IMR-90 (cell line): Measurements from ENCODE around the gene MSLN. TPM values are rescaled to one million over a fixed set of nuclear protein-coding genes. Genes with fewer than 3 reads are reported as not detected.

ENCODE experiments used
- ATAC-seq: fragments of 200-7000 bp; cut with Tn5 transposase; 2 replicates; pipeline ENCODE4 v1.9.1; 2020; ENCODE audit warnings: low read depth, mild to moderate bottlenecking, moderate library complexity
- BruUV-seq: library from RNA; stranded (reverse); fragments of 400-500 nt; replicated peaks from 2 replicates; lab custom pipeline; 2021; lab: Mats Ljungman, UMichigan
- CTCF ChIA-PET: fragments of 300-600 bp; formaldehyde crosslinking; extraction: SDS; loops from one replicate; lab custom pipeline; 2021; ENCODE audit warnings: antibody characterized with exemption; lab: Yijun Ruan, JAX
- POLR2A ChIA-PET: fragments of 300-600 bp; sonication (Branson Sonifier 250); formaldehyde crosslinking; loops from one replicate; lab custom pipeline; 2022; ENCODE audit warnings: antibody characterized with exemption; ENCODE audit not compliant: unreplicated experiment; lab: Charles Lee
- DNase-seq: peaks from one replicate; pipeline ENCODE4 v3.0.0; 2013
- H2AFZ ChIP-seq: replicated peaks from 2 replicates; pipeline ENCODE3; 2013; ENCODE audit warnings: low read length, mild to moderate bottlenecking; ENCODE audit not compliant: poor library complexity
- H2AK5ac ChIP-seq: 2 replicates; pipeline ENCODE4 v1.6.1; 2013; ENCODE audit warnings: low read depth, low read length, inconsistent platforms
- H2AK9ac ChIP-seq: replicated peaks from 2 replicates; pipeline ENCODE3; 2013; ENCODE audit warnings: mild to moderate bottlenecking, low read depth, low read length, moderate library complexity; ENCODE audit not compliant: poor library complexity
- H2BK120ac ChIP-seq: 2 replicates; pipeline ENCODE4 v1.6.1; 2013; ENCODE audit warnings: low read depth, low read length, inconsistent platforms
- H2BK15ac ChIP-seq: 3 replicates; pipeline ENCODE4 v1.6.1; 2013; ENCODE audit warnings: low read depth, low read length, inconsistent platforms
- H2BK20ac ChIP-seq: 2 replicates; pipeline ENCODE4 v1.6.1; 2013; ENCODE audit warnings: low read depth, mild to moderate bottlenecking, inconsistent platforms, low read length, moderate library complexity
- H2BK5ac ChIP-seq: 2 replicates; pipeline ENCODE4 v1.6.1; 2013; ENCODE audit warnings: mild to moderate bottlenecking, low read depth, low read length, inconsistent platforms; ENCODE audit not compliant: poor library complexity, severe bottlenecking
- H3K14ac ChIP-seq: replicated peaks from 2 replicates; pipeline ENCODE4 v1.6.1; 2013; ENCODE audit warnings: low read depth, low read length, inconsistent platforms
- H3K18ac ChIP-seq: 2 replicates; pipeline ENCODE4 v1.6.1; 2013; ENCODE audit warnings: low read depth, low read length, control low read depth
- H3K23ac ChIP-seq: 2 replicates; pipeline ENCODE4 v1.6.1; 2013; ENCODE audit warnings: low read depth, low read length, inconsistent platforms
- H3K27ac ChIP-seq: 2 replicates; pipeline ENCODE4 v1.5.1; 2013; ENCODE audit warnings: mild to moderate bottlenecking, control low read depth, low read length; ENCODE audit not compliant: insufficient read depth
- H3K27me3 ChIP-seq: 2 replicates; pipeline ENCODE4 v1.6.1; 2013; ENCODE audit warnings: low read length; ENCODE audit not compliant: control insufficient read depth, insufficient read depth
- H3K36me3 ChIP-seq: 2 replicates; pipeline ENCODE4 v1.6.1; 2013; ENCODE audit warnings: low read length, mixed read lengths; ENCODE audit not compliant: control insufficient read depth, insufficient read depth
- H3K4ac ChIP-seq: 2 replicates; pipeline ENCODE4 v1.6.1; 2013; ENCODE audit warnings: low read depth, low read length, inconsistent platforms
- H3K4me1 ChIP-seq: 2 replicates; pipeline ENCODE4 v1.6.1; 2013; ENCODE audit warnings: low read length, mixed read lengths; ENCODE audit not compliant: control insufficient read depth, insufficient read depth
- H3K4me2 ChIP-seq: 2 replicates; pipeline ENCODE4 v1.6.1; 2013; ENCODE audit warnings: low read depth, mild to moderate bottlenecking, control low read depth, low read length, moderate library complexity
- H3K4me3 ChIP-seq: 2 replicates; pipeline ENCODE4 v1.5.1; 2013; ENCODE audit warnings: low read depth, mild to moderate bottlenecking, control low read depth, low read length, moderate library complexity; ENCODE audit not compliant: insufficient read depth
- H3K56ac ChIP-seq: 2 replicates; pipeline ENCODE4 v1.6.1; 2013; ENCODE audit warnings: low read length, inconsistent platforms; ENCODE audit not compliant: insufficient read depth; ENCODE audit errors: extremely low read depth
- H3K79me1 ChIP-seq, 2 experiments: 2 replicates each; pipeline ENCODE4 v1.6.1; 2013; ENCODE audit warnings: low read length in 2 of 2, inconsistent platforms in 1 of 2, low read depth in 1 of 2
- H3K9ac ChIP-seq: 2 replicates; pipeline ENCODE4 v1.6.1; 2013; ENCODE audit warnings: low read depth, low read length, control low read depth
- H3K9me1 ChIP-seq: 2 replicates; pipeline ENCODE4 v1.6.1; 2013; ENCODE audit warnings: low read length, inconsistent platforms; ENCODE audit not compliant: insufficient read depth
- H3K9me3 ChIP-seq: 2 replicates; pipeline ENCODE4 v1.6.1; 2013; ENCODE audit warnings: low read length; ENCODE audit not compliant: control insufficient read depth, insufficient read depth
- H4K20me1 ChIP-seq: 2 replicates; pipeline ENCODE4 v1.6.1; 2013; ENCODE audit warnings: low read length, inconsistent platforms; ENCODE audit not compliant: insufficient read depth
- H4K5ac ChIP-seq: 2 replicates; pipeline ENCODE4 v1.6.1; 2013; ENCODE audit warnings: mild to moderate bottlenecking, low read depth, low read length, control low read depth
- H4K8ac ChIP-seq, 2 experiments: 2 replicates each; pipeline ENCODE4 v1.6.1; 2013; ENCODE audit warnings: low read depth in 2 of 2, low read length in 2 of 2, control low read depth in 1 of 2, inconsistent platforms in 1 of 2
- H4K91ac ChIP-seq: 2 replicates; pipeline ENCODE4 v1.6.1; 2013; ENCODE audit warnings: low read depth, low read length, inconsistent platforms; ENCODE audit not compliant: insufficient read depth
- BHLHE40 ChIP-seq: fragments of 150-350 bp; IDR thresholded peaks from 2 replicates; pipeline ENCODE4 v1.6.1; 2016; ENCODE audit warnings: mild to moderate bottlenecking, low read depth, low read length
- CEBPB ChIP-seq: IDR thresholded peaks from 2 replicates; pipeline ENCODE4 v1.6.1; 2012; ENCODE audit warnings: low read depth, low read length, improper control_type of control experiment
- CHD1 ChIP-seq: IDR thresholded peaks from 2 replicates; pipeline ENCODE4 v1.6.1; 2012; ENCODE audit warnings: low read depth, low read length, improper control_type of control experiment
- CTCF ChIP-seq: conservative IDR thresholded peaks from 2 replicates; pipeline ENCODE4 v1.5.1; 2012; ENCODE audit warnings: mild to moderate bottlenecking, low read depth, low read length, improper control_type of control experiment
- ELK1 ChIP-seq: fragments of 150-350 bp; IDR thresholded peaks from 2 replicates; pipeline ENCODE4 v1.6.1; 2016; ENCODE audit warnings: low read depth, mild to moderate bottlenecking, low read length, moderate library complexity, borderline replicate concordance
- FOS ChIP-seq: fragments of 150-350 bp; IDR thresholded peaks from 2 replicates; pipeline ENCODE4 v1.6.1; 2016; ENCODE audit warnings: low read depth, low read length
- MAFK ChIP-seq: IDR thresholded peaks from 2 replicates; pipeline ENCODE4 v1.6.1; 2012; ENCODE audit warnings: low read depth, low read length, improper control_type of control experiment
- MAZ ChIP-seq: IDR thresholded peaks from 2 replicates; pipeline ENCODE4 v1.6.1; 2012; ENCODE audit warnings: low read depth, mild to moderate bottlenecking, low read length, improper control_type of control experiment, moderate library complexity, borderline replicate concordance
- MXI1 ChIP-seq: IDR thresholded peaks from 2 replicates; pipeline ENCODE4 v1.6.1; 2012; ENCODE audit warnings: low read depth, mild to moderate bottlenecking, low read length, moderate library complexity, borderline replicate concordance
- NFE2L2 ChIP-seq: fragments of 150-350 bp; IDR thresholded peaks from 2 replicates; pipeline ENCODE4 v1.6.1; 2016; ENCODE audit warnings: low read depth, mild to moderate bottlenecking, low read length
- POLR2A ChIP-seq: IDR thresholded peaks from 2 replicates; pipeline ENCODE4 v1.6.1; 2012; ENCODE audit warnings: mild to moderate bottlenecking, low read depth, low read length
- RAD21 ChIP-seq: IDR thresholded peaks from 2 replicates; pipeline ENCODE4 v1.6.1; 2012; ENCODE audit warnings: low read length, improper control_type of control experiment
- RCOR1 ChIP-seq: IDR thresholded peaks from 2 replicates; pipeline ENCODE4 v1.6.1; 2012; ENCODE audit warnings: mild to moderate bottlenecking, low read length, improper control_type of control experiment; ENCODE audit not compliant: insufficient replicate concordance
- RFX5 ChIP-seq: IDR thresholded peaks from 2 replicates; pipeline ENCODE4 v1.8.0; 2012; ENCODE audit warnings: low read depth, mild to moderate bottlenecking, low read length, moderate library complexity
- USF2 ChIP-seq: fragments of 150-350 bp; IDR thresholded peaks from 2 replicates; pipeline ENCODE4 v1.6.1; 2017; ENCODE audit warnings: mild to moderate bottlenecking, antibody characterized with exemption, low read length, low read depth
- WGBS, 2 experiments: methylation state at CpG; one replicate each; pipeline versions ENCODE4 v1.1.5 to v1.1.7; 2013; ENCODE audit warnings: missing lambda C conversion rate in 2 of 2; ENCODE audit not compliant: insufficient read length in 1 of 2; ENCODE audit errors: extremely low coverage in 2 of 2; 5-methylcytosine and 5-hydroxymethylcytosine counted together
- dilution Hi-C: fragments of 300-500 bp; cut with HindIII; formaldehyde crosslinking; loops from one replicate; pipeline ENCODE4 v1.14.3; 2018; ENCODE audit warnings: low sequenced_read_pairs; ENCODE audit not compliant: unreplicated experiment
- in situ Hi-C: fragments of 300-500 bp; cut with MboI; formaldehyde crosslinking; loops from 3 replicates; pipeline ENCODE4 v1.14.3; 2019; ENCODE audit warnings: low sequenced_read_pairs, inconsistent platforms, mixed read lengths
- intact Hi-C: fragments of 100-400 bp; cut with micrococcal nuclease; formaldehyde crosslinking; loops from 2 replicates; pipeline ENCODE4 v1.10.0; 2022
- polyA plus RNA-seq, 3 experiments: library from polyadenylated mRNA; depleted of rRNA; stranded (reverse); fragments of >200 nt; gene quantifications; 2 replicates each; pipeline ENCODE4 v1.2.3, GENCODE V29; 2012; ENCODE audit warnings: low replicate concordance in 1 of 3
- total RNA-seq: library from RNA; depleted of rRNA; stranded (reverse); fragments of >200 nt; gene quantifications from 2 replicates; pipeline ENCODE4 v1.2.3, GENCODE V29; 2012

Gene MSLN
- total and polyA plus RNA-seq, 2 of the 4 experiments (the other 2 are of a cell fraction): 0.14 TPM; not detected in 1

GRCh38 chr16:766008-766819, 5.7 kb downstream of the MSLN start:
- Histone ChIP-seq H3K79me1 (no peaks in the 10 kb centered on the region), H3K23ac (no peak overlapping the region), H4K8ac (no peak overlapping the region), H3K4ac (no peak overlapping the region), H3K27ac (no peak overlapping the region), H3K9me3 (no peaks in the 10 kb centered on the region), H3K4me3 (no peak overlapping the region), H2AFZ (no peak overlapping the region), H2BK20ac (no peak overlapping the region), H2BK120ac (no peak overlapping the region), H2BK15ac (no peak overlapping the region), H3K9me1 (no peaks in the 10 kb centered on the region), H4K5ac (no peak overlapping the region), H3K14ac (no peak overlapping the region), H3K56ac (no peak overlapping the region), H3K36me3 (no peaks in the 10 kb centered on the region), H2AK9ac (no peak overlapping the region), H3K18ac (no peak overlapping the region), H4K20me1 (no peaks in the 10 kb centered on the region), H2BK5ac (no peak overlapping the region), H3K27me3 (no peaks in the 10 kb centered on the region; the same call in 1 of the 2 replicates), H4K91ac (no peak overlapping the region), H3K4me2 (no peak overlapping the region), H3K4me1 (no peaks in the 10 kb centered on the region), H3K9ac (no peak overlapping the region), H2AK5ac (no peak overlapping the region)
- no peak for DNase-seq
- CTCF ChIA-PET: no interaction called here
- WGBS, 2 experiments: 82% methylated on average over 10 of the region's 29 CpGs; no CpG with 5 or more reads in 1 of the 2 experiments
- dilution Hi-C loops: no loop called here
- ATAC-seq: no peak
- POLR2A ChIA-PET: no interaction called here
- in situ Hi-C loops: no loop called here
- intact Hi-C loops: no loop called here
- BruUV-seq: no TSS peak
- no peak for TF ChIP-seq CEBPB
- TF ChIP-seq FOS: no peak
- no peak for TF ChIP-seq NFE2L2
- TF ChIP-seq BHLHE40: no peak
- no peak for TF ChIP-seq MAFK
- no peak for TF ChIP-seq POLR2A
- TF ChIP-seq MXI1: no peak
- TF ChIP-seq ELK1: no peak
- no peak for TF ChIP-seq MAZ
- no peak for TF ChIP-seq RCOR1
- TF ChIP-seq RAD21: no peak
- TF ChIP-seq RFX5: no peak
- no peak for TF ChIP-seq CTCF
- TF ChIP-seq USF2: no peak
- no peak for TF ChIP-seq CHD1
